Skin of body (tissue), 3 donors: ENCODE results near the gene TGFB1. TPM values are rescaled to one million over a fixed set of nuclear protein-coding genes. Genes with fewer than 3 reads are reported as not detected.
"Not testable (repeated sequence)": the region's sequence is repeated elsewhere in the genome, so short reads cannot be mapped to it uniquely, and the experiment has no call there.

Source experiments
- DNase-seq: peaks from one replicate; lab custom pipeline; 2025; lab: John Stamatoyannopoulos, UW
- small RNA-seq: library from RNA; depleted of rRNA; stranded (forward); fragments of <200 nt; gene quantifications from one replicate; pipeline ENCODE3, GENCODE V24; 2014; ENCODE audit warnings: low replicate concordance
- total RNA-seq: library from RNA; depleted of rRNA; stranded (reverse); fragments of >200 nt; gene quantifications from one replicate; pipeline ENCODE4 v1.2.3, GENCODE V29; 2014

TGFB1 gene
- total RNA-seq, 1 donor from 2014 or later = 10.9 TPM

DNA sequence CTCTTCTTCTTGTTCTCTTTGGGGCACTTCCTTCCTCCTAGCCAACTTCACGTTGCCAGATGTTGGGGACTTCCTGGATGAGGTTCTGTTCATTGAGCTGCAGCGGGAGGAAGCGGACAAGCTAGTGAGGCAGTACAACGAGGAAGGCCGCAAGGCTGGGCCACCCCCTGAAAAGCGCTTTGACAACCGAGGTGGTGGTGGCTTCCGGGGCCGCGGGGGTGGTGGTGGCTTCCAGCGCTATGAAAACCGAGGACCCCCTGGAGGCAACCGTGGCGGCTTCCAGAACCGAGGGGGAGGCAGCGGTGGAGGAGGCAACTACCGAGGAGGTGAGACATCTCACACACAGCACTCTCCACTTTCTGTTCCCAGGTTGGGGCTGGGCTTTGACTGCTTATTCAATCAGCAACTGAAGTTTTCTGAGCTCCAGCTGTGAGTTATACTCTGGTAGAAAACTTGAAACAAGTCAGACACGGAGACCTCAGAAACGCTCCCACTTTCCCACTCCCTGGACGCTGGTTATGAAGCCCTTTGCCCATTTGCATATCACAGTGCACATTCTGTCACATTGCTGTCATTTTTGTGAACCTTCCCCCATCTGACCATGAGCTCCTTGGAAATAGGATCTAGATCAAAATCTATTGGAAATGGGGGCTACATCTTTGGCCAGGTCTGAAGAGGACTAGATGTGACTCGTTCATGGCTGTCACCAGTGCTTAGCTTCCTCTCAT, 50.9 kb downstream of the TGFB1 start:
- no peak for DNase-seq

DNA sequence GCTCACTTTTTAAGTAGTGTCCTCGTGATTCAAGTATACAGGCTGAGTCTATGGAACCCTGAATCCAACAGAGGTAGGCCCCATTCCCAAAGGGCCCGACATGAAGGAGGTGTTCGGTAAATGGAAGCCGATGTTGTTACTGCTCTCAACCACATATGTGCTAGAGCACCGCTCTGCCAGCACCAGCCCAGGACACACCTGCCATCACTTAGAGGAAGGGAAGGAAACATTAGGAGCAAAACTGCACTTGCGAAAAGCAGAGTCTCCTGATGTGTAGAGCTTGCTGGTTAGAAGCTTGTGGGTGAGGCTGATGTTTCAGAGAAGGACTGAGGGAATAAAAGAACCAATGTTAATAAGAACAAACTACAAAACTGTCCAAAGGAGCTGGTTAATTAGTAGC, 53.2 kb downstream of the TGFB1 start:
- no peak for DNase-seq

DNA sequence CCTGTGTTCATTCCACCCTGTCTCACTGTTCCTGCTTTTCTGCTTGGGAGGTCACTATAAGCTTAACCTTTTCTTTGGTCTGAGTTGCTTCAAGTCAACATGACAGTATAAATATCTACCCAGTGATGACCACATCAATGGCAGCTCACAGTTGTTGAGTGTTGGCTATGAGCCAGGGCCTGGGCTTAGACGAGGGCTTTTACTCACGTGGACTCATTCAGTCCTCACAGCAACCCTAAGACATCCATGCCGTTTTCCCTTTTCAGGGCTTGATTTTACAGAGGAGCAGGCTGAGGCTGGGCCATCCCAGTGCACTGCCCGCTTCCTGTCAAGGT, 54.0 kb downstream of the TGFB1 start:
- peak; percentile 40 for DNase-seq

DNA sequence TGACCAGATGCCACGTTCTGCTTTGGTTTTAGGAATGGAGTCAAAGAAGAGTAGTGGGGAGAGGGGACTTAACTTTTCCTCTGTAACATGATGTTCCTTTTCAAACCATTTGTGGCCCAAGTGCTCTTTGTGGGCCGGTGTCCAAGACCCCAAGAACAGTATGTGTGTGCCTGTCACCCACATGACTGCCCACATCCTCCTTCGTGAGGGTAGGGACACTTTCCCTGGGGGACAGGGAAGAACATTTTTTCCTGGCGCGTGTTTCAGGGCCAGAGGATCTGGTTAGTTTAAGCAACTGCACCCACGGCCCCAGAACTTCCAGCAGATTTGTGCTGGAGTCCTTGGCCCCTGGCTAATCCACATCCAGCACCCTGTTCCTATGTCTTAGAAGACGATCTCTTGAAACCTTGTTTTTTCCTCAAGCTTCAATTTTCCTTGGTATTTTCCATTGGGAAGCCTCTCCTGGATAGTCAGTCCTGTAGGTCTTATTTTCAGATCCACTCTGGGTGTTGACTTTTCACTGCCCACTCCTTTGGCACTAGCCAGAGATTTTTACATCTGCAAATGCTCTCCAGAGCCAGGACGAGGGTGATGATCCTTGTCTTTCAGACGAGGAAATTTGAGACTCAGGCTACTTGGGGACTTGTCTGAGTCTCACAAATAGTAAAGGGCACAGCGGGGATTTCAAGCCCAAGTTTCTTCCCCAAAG, 54.5 kb downstream of the TGFB1 start:
- no peak for DNase-seq

DNA sequence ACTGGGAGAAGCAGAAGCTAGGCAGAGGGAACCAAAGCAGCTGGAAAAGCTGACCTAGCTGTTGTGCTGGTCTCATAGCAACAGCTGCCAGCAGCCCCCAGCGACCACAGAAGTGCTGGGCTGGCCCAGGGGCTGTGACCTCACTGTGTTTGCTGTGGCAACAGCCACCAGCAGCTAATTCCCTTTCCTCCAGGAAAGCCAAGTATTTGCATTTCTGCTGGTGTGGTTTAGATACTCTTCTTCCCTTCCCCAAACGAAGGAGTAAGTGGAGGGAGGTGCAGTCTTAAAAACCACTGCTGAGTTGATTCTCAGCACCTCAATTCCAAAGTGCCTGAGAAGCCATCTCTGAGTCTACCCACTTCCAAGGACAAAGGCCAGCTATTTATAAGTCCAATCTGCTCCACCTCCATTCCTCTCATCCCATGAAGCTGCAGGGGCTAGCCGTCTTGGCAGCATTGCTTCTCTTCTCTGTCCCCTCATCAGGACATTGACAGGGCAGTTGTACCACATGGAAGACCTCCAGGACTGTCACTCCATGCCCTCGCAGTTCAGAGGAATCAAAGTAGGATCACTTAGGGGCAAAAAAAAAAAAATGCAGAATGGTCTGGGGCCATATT, 55.3 kb downstream of the TGFB1 start:
- peak; percentile 54 for DNase-seq

DNA sequence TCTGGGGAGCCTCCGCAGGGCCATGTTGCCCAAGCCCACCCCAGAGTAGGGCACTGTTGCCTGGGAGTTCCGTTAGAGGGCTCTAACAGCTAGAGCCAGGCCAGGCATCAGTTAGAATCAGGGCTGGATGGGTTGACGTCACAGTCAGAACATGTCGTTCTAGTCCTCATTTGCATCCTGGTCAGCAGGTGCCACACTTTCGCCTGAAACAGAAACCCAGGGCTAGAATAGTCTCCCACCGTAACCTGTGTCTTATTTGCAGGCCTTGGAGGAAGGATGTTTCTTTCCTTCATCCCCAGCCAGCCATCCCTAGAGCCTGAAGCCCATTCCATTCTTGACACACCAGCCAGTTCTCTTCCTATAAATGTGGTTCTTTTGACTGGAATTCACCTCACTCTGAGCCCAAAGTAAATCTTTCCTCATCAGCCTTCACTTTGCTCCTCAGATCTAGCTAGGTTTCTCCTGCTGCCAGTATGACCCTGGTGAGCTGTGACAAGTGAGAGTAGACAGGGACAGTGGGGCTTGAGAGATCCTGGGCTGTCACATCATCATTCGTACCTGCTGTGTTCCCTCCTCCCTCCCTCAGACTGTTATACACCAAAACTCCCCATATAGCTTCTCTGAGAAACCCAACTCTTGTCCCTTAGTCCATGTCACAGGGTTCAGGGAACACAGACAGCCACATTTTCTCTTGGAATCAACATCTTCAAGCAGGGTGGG, 55.9 kb downstream of the TGFB1 start:
- no peak for DNase-seq

DNA sequence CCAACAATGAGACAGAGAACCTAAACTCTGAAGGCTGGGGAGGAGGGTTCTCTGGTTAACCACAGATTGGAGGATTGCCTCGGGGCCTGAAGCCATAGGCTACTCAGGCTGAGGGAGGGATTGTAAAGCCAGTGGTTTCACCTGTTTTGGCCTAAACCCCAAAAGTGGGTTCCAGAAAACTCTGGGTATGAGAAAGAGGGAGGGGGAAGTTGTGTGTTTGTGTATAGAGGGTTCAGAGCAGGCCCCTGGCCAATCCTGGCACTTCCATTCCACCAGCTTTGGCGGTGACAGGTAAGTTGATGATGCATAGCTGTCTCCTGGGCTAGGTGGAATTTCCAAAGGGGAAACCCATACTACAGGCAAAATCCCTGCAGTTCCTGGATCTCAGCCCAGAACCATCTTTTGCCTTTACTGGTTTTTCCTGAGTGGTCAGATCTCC, 57.3 kb downstream of the TGFB1 start:
- DNase-seq = no peak

DNA sequence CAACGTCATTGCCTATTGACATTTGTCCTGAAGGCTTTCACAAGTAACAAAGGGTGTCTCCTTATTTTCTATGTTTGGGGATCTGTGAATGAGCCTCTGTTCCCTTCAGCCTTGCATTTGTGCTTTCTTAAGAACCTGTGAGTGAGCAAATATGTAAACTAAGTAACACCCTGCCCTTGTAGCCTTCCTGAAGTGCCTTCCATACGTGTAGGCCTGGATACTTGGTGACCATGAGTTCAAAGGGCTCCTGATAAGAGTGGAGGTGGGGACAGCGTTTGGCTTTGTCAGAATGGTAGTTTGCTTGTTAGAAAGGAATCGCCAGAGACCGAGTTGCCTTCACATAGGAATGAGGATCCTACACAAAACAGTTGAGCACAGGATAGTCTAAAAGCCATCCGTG, 58.2 kb downstream of the TGFB1 start:
- no peak for DNase-seq

DNA sequence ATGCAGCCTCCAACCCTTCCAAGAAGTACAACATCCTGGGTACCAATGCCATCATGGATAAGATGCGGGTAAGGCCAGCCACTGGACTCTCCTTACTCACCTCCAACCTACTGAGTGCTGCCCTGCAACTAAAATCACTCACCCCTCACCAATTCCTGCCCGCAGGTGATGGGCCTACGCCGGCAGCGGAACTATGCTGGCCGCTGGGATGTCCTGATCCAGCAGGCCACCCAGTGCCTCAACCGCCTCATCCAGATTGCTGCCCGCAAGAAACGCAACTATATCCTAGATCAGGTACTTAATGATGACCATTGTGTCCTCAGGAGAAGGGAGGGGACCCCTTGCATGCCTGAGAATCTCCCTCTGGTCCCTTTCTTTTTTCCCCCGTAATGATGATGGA, 59.3 kb downstream of the TGFB1 start:
- DNase-seq = no peak

DNA sequence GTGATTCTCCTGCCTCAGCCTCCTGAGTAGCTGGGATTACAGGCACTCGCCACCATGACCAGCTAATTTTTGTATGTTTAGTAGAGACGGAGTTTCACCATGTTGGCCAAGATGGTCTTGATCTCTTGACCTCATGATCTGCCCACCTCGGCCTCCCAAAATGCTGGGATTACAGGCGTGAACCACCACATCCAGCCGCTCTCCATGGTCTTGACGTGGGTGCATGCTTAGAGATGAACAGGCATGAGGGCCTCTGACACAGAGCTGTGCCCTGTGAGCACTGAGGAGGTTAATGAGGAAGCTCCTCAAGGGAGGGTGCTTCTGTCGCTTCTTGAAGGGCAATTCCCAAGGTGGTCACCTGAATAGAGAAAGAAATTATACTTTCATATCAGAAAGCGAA, 63.9 kb downstream of the TGFB1 start:
- DNase-seq = not testable (repeated sequence)

DNA sequence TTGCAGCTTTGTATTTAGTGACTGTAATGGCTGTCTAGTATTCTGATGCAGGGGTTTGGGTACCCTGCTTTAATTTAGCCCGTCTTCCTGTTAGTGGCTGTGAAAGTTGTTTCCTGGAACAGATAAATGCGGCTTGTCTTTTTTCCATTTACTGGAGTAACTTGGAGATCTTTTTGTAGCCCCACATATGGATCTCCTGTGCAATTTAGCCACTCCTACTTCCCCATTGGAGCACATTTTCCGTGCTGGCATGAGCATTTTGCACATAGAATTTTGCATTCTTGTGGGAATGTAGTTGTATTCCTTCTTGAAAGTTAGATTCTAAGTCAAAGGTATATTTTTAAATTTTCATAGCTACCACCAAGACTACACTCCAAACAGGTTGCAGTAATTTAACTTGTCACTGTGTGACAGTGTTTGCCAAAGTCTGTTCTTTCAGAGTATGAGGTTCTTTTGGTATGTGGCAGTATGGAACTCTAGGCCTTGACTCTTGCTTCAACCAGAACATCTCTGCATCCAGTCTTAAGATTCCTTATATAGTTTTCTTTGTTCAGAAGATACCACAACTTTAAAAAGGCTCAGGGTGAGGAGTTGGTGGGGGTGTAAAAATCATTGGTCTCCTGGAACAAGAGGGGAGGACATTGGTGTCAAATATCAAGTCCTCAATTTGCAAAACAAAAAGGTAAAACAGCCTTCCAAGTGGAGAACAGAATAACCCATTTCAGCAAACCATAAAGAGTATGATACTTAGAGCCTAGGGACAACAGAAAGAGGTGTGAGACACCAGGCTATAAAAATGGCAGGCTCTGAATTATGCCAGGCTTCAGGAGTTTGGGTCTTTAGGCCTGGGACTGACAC, 64.8 kb downstream of the TGFB1 start:
- DNase-seq = no peak

Small RNAs within 50 kb of the gene (small RNA-seq; reads per million reads assigned to genes)
- gene RN7SL34P = not detected

Other genes with a start within 250 kb of the TGFB1 start
- not detected for gene CYP2F1, start 239.5 kb downstream of the TGFB1 start, total RNA-seq
- gene CYP2S1, start 160.7 kb downstream of the TGFB1 start, total RNA-seq = 2.5 TPM
- 36.2 TPM for gene AXL, start 134.7 kb downstream of the TGFB1 start, total RNA-seq
- gene HNRNPUL1, start 89.5 kb downstream of the TGFB1 start, total RNA-seq = 108 TPM
- gene CCDC97, start 43.8 kb downstream of the TGFB1 start, total RNA-seq = 7.0 TPM
- 0.89 TPM for gene B9D2, start 10.2 kb upstream of the TGFB1 start, total RNA-seq
- 20.9 TPM for gene TMEM91, start 22.6 kb upstream of the TGFB1 start, total RNA-seq
- gene EXOSC5, start 43.4 kb upstream of the TGFB1 start, total RNA-seq = 10.1 TPM
- gene BCKDHA, start 43.9 kb upstream of the TGFB1 start, total RNA-seq = 36.5 TPM
- gene B3GNT8, start 73.5 kb upstream of the TGFB1 start, total RNA-seq = 1.6 TPM
- gene DMAC2, start 86.0 kb upstream of the TGFB1 start, total RNA-seq = 14.4 TPM
- gene ERICH4, start 89.2 kb upstream of the TGFB1 start, total RNA-seq = not detected
- gene CEACAM21, start 222.2 kb upstream of the TGFB1 start, total RNA-seq = 1.2 TPM